HepG2 (cell line): ENCODE measurements around the gene PPP1R16B. TPM values are rescaled to one million over a fixed set of nuclear protein-coding genes. Genes with fewer than 3 reads are reported as not detected.

Source experiments
- MXD1 ChIP-seq: sonication (generic); formaldehyde crosslinking; IDR thresholded peaks from 2 replicates; pipeline ENCODE4 v1.4.0; 2020; ENCODE audit warnings: mild to moderate bottlenecking, missing genetic modification reagents
- ZBTB40 ChIP-seq, 2 experiments: fragments of 450-650 bp in 1 of 2; sonication (generic) in 1 of 2; formaldehyde crosslinking in 1 of 2; IDR thresholded peaks; 2 replicates each; pipeline versions ENCODE4 v1.6.1 to v1.8.0; 2016 to 2022; ENCODE audit warnings: antibody characterized with exemption in 1 of 2, mild to moderate bottlenecking in 1 of 2, missing genetic modification reagents in 1 of 2
- ZNF225 ChIP-seq: sonication (generic); formaldehyde crosslinking; IDR thresholded peaks from 2 replicates; pipeline ENCODE4 v1.4.0; 2020; ENCODE audit warnings: mild to moderate bottlenecking, missing genetic modification reagents
- polyA plus RNA-seq, 8 experiments: library from polyadenylated mRNA; depleted of rRNA in 3 of 8; stranded (reverse) in 7 of 8; unstranded in 1 of 8; fragments of >200 nt; fragmentation: Illumina TruSeq in 4 of 8; extraction: Trizol in 4 of 8; gene quantifications; 2 replicates each; pipeline versions ENCODE4 v1.2.1 to v1.2.3, GENCODE V29; 2011 to 2016; ENCODE audit warnings: low read depth in 4 of 8, missing spikeins in 1 of 8, mixed read lengths in 1 of 8; ENCODE audit not compliant: insufficient read depth in 1 of 8
- total RNA-seq, 5 experiments: library from RNA; depleted of rRNA; stranded (reverse); fragments of >200 nt; fragmentation: Illumina TruSeq; extraction: Trizol; gene quantifications; 2 replicates each; pipeline ENCODE4 v1.2.3, GENCODE V29; 2016; ENCODE audit warnings: low read depth in 1 of 5

Gene PPP1R16B
- total and polyA plus RNA-seq, 2 of the 13 experiments (the other 11 are each of a cell fraction or from before 2014, with no cell fraction given), result 0.02 to 0.11 TPM

GRCh38 chr20:38883081-38883980 lies 77.8 kb downstream of the PPP1R16B start (continued):
- no peak for TF ChIP-seq ZBTB40 (IDR thresholded peaks at IDR 0.05)
- TF ChIP-seq ZBTB40 (CRISPR knock-in tag; IDR thresholded peaks at IDR 0.05), result 0 out of 2 replicates have a peak, but pooled peaks have one; percentile 42
- TF ChIP-seq MXD1 (CRISPR knock-in tag), result peak; percentile 51; the same call in 1 of the 2 replicates
- TF ChIP-seq ZNF225 (CRISPR knock-in tag), result peak; percentile 33; the same call in 1 of the 2 replicates
